ENCODE results near the gene PTPRK. TPM values are rescaled to one million over a fixed set of nuclear protein-coding genes. Genes with fewer than 3 reads are reported as not detected.
"Not testable (repeated sequence)": the region's sequence is repeated elsewhere in the genome, so short reads cannot be mapped to it uniquely, and the experiment has no call there.

Gene PTPRK
- total RNA-seq, 1 donor from 2014 or later: 78.6 TPM

DNA sequence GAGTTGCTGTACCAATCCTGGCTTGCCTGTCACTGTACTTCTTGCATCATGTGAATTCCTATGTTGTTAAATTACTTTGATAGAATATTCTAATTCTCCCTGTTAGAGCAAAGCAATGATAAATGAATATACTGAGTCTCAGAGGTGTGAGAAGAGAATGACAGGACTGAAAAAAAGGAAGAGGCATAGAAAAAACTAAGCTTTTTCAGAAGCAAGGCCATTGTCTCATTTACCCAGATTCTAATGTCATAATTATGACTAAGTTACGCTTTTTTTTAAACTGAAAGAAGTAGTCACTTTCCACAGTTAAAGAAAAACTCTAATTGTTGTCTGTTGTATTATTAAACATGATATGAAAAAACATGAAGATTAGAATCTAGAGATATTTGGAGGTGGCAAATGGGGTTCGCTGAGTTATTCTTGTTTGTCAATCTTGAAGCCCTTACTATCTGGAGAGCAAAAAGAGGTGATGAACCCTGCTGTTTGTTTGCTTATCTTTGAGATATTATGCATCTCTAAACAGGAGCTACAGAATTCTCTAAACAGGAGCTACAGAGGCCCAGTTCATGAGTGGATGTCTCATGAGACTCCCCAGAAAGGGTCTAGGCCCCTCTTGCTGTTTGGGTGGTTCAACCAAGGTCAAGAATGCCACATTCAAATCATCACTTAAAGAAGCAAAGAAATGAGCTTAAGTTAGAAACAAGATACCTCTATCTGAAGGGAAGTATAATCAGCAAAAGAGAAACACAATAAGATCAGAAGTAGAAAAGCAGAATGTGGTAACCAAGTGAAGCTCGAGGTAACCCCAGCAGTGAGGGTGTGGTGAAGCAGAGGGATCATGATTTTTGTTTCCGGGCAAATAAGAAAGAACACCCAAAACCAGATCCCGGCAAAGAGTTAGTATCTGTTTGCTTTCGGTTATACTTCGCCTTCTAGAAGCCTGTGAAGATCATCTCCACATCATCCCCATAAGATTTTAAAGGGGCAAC lies 586.3 kb downstream of the PTPRK start:
- DNase-seq (ENCODE audit: low read depth in 2 of 2): no peak

DNA sequence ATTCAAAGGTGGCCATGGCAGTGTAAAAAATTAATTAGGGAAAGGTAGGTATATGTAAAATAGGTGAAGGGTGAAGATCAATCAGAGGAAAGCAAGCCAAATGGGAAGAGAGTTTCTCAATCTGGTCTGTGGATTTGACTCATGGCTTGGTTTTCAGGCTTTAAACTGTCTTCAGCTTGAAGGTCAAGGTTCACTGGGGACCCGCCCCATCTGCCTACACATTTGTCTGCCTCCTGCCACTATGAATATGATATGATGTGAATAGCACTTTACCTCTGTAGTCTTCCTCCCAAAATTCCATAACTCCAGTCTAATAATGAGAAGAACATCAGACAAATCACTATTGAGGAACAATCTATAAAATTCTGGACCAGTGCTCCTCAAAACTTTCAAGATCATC lies 587.3 kb downstream of the PTPRK start:
- no peak for DNase-seq (ENCODE audit: low read depth in 2 of 2)

DNA sequence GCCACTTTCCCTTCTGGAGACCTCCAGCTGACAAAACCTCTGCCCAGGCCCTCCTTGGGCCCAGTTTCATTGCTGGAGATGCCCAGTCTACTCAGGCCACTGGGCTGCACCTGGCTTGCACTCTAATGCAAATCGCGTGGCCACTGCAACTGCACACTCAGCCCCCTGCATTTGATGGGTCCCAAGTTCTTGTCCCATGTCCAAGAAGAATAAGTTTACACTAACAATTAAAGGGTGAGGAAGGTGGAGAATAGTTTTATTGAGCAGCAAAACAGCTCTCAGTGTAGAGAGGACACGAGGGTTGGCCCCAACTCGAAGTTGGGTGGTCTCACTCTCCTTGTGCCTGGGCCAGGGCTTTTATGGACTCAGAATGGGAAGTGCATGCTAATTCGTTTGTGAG lies 587.7 kb downstream of the PTPRK start:
- no peak for DNase-seq (ENCODE audit: low read depth in 2 of 2)

DNA sequence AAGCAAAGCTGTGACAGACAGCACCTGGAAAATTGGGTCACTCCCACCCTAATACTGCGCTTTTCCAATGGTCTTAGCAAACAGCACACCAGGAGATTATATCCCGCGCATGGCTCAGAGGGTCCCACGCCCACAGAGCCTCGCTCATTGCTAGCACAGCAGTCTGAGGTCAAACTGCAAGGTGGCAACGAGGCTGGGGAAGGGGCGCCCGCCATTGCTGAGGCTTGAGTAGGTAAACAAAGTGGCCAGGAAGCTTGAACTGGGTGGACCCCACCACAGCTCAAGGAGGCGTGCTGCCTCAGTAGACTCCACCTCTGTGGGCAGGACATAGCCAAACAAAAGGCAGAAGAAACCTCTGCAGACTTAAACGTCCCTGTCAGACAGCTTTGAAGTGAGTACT lies 594.0 kb downstream of the PTPRK start:
- DNase-seq (ENCODE audit: low read depth in 2 of 2): not testable (repeated sequence)

DNA sequence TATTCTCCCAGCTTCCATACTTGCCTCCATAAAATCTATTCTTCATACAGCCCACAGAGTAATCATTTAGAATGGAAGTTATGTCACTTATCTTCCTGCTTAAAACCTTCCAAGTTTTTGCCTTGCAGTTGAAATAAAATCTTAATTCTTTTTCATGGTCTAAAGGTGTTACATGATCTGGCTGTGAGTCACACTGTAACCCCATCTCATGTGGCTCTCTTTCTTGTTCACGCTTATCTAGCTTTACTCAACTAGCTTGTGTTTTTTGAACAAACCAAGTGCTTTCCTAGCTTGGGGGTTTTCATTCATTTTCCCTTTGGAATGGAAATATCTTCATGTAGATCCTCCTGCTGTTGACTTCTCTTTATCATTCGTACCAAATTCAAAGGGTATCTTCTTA lies 596.0 kb downstream of the PTPRK start:
- no peak for DNase-seq (ENCODE audit: low read depth in 2 of 2)

DNA sequence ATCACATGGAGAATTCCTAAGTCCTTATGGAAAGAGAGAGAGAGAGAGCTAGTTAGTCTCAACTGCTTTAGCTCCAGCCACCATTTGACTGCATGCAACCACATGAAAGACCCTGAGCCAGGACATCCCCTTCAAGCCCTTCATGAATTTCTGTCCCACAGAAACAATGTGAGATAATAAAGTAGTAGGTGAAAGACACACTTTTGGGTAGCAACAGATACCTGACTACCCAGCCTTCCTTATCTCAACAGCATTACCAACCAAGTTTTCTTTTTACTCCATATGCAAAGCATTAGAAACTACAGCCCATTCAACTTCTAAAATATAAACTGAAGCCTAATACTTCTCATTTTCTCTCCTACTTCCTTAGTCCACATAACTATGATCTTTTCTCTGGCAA lies 596.4 kb downstream of the PTPRK start:
- DNase-seq (ENCODE audit: low read depth in 2 of 2): no peak

DNA sequence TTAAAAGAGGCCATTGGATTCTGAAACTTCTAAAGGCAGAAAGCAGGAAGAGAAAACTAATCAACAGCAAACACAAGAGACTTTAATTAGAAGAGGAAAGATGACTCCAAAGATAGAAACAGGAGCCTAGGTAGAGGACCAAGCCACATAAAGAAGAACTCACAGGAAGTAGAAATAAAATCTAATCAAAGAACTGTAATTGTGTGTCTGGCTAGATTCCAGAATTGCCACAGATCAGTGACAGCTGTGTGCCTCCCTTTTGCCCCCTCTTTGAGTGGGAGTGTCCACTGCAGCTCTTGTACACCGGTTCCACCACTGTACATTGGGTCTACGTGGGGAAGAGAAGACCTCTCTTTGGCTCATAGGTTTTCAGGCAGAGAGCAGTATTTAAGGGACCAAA lies 597.3 kb downstream of the PTPRK start:
- DNase-seq (ENCODE audit: low read depth in 2 of 2): no peak

DNA sequence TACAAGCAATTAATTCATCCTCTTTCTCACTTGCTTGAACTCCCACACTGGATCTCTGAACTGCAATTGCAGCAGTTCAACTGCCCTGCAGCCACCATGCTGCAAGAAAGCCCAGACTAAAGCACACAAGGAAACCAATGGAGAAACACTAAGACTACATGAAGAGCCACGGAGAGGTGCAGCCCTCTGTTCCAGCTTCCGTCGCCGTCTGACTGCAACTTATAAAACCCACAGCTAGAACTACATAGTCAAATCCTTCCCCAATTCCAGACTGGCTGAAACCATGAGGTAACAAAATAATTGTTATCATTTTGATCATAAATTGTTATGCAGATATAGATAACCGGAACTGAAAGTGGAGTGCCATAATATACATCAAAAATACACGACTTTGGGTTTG lies 598.4 kb downstream of the PTPRK start:
- no peak for DNase-seq (ENCODE audit: low read depth in 2 of 2)

DNA sequence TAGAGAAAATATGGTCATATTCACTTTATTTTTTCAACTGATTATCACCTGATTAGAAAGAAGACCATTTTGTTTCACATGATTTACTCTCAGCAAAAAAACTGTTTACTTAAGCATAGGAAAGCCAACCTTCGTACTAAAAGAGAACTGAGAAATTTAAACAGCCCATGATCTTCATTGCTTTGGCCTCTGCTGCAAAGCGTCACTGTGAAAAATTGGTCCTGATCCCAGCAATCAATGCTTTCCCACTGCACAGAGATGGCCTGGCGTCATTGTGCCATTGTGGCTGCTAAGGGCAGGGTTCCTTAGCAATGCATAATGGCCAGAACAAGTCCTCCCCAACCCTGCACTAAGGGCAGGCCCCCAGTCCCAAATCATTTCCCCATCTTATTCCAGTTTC lies 599.6 kb downstream of the PTPRK start:
- no peak for DNase-seq (ENCODE audit: low read depth in 2 of 2)
